K562 (cell line): ENCODE results near the gene ADORA3. TPM values are rescaled to one million over a fixed set of nuclear protein-coding genes. Genes with fewer than 3 reads are reported as not detected.

ENCODE experiments used
- ELF4 ChIP-seq: fragments of 450-650 bp; formaldehyde crosslinking; IDR thresholded peaks from 2 replicates; pipeline ENCODE4 v1.4.0; 2022; ENCODE audit warnings: missing genetic modification characterization
- ETV5 ChIP-seq: sonication (generic); formaldehyde crosslinking; IDR thresholded peaks from 2 replicates; pipeline ENCODE4 v1.4.0; 2020; ENCODE audit warnings: low read depth, mild to moderate bottlenecking, missing genetic modification reagents
- ETV6 ChIP-seq, 3 experiments: fragments of 150-350 bp in 1 of 3; sonication (generic) in 1 of 3; formaldehyde crosslinking in 1 of 3; IDR thresholded peaks; 2 replicates each; pipeline versions ENCODE4 v1.6.1 to v1.8.0; 2014 to 2022; ENCODE audit warnings: borderline replicate concordance in 2 of 3, low read depth in 2 of 3, antibody characterized with exemption in 1 of 3, low read length in 1 of 3, mild to moderate bottlenecking in 1 of 3, missing genetic modification reagents in 1 of 3
- LCOR ChIP-seq: sonication (generic); formaldehyde crosslinking; IDR thresholded peaks from 2 replicates; pipeline ENCODE4 v1.8.0; 2022; ENCODE audit warnings: mild to moderate bottlenecking, missing genetic modification reagents
- MTA3 ChIP-seq: fragments of 450-650 bp; formaldehyde crosslinking; IDR thresholded peaks from 2 replicates; pipeline ENCODE4 v1.6.1; 2017; ENCODE audit warnings: mild to moderate bottlenecking, borderline replicate concordance
- NFATC3 ChIP-seq: fragments of 450-650 bp; IDR thresholded peaks from 2 replicates; pipeline ENCODE4 v1.6.1; 2017; ENCODE audit warnings: mild to moderate bottlenecking
- NR2C2 ChIP-seq, 2 experiments: fragments of 200-800 bp in 1 of 2; sonication (Bioruptor generic) in 1 of 2; sonication (generic) in 1 of 2; formaldehyde crosslinking in 1 of 2; IDR thresholded peaks; 2 replicates each; pipeline versions ENCODE4 v1.6.1 to v1.8.0; 2016 to 2022; ENCODE audit warnings: mild to moderate bottlenecking in 1 of 2, missing compliant biosample characterization in 1 of 2, missing genetic modification characterization in 1 of 2, missing genetic modification reagents in 1 of 2
- SIN3A ChIP-seq, 2 experiments: fragments of 150-350 bp in 1 of 2; IDR thresholded peaks; 2 replicates each; pipeline ENCODE4 v1.6.1; 2011 to 2016; ENCODE audit warnings: borderline replicate concordance in 2 of 2, low read depth in 2 of 2, low read length in 2 of 2, mild to moderate bottlenecking in 2 of 2, moderate library complexity in 2 of 2; ENCODE audit not compliant: control insufficient read depth in 1 of 2
- SMAD2 ChIP-seq: fragments of 150-350 bp; IDR thresholded peaks from 2 replicates; pipeline ENCODE4 v1.6.1; 2014; ENCODE audit warnings: low read depth, mild to moderate bottlenecking, low read length
- SP1 ChIP-seq: sonication (generic); formaldehyde crosslinking; IDR thresholded peaks from 2 replicates; pipeline ENCODE4 v1.8.1; 2022; ENCODE audit warnings: mild to moderate bottlenecking, missing genetic modification reagents
- TAF9B ChIP-seq: fragments of 450-650 bp; IDR thresholded peaks from 2 replicates; pipeline ENCODE4 v1.6.1; 2018; ENCODE audit warnings: mild to moderate bottlenecking; ENCODE audit not compliant: partially characterized antibody
- TEAD2 ChIP-seq: fragments of 450-650 bp; IDR thresholded peaks from 2 replicates; pipeline ENCODE4 v1.6.1; 2016; ENCODE audit warnings: missing genetic modification characterization, control low read depth, missing compliant biosample characterization
- ZNF134 ChIP-seq: fragments of 250-450 bp; sonication (Bioruptor Pico); conservative IDR thresholded peaks from 2 replicates; pipeline ENCODE4 v1.4.0; 2020
- polyA plus RNA-seq, 8 experiments: library from polyadenylated mRNA; depleted of rRNA in 4 of 8; stranded (reverse) in 5 of 8; unstranded in 3 of 8; fragments of >200 nt; fragmentation: Nextera tagmentation in 2 of 8; fragmentation: Illumina TruSeq in 1 of 8; extraction: Ambion mirVana in 2 of 8; extraction: Trizol in 1 of 8; gene quantifications; 2 replicates each; pipeline versions ENCODE4 v1.2.1 to v1.2.3, GENCODE V29; 2011 to 2014; ENCODE audit warnings: inconsistent platforms in 1 of 8, missing spikeins in 1 of 8
- total RNA-seq, 7 experiments: library from RNA; depleted of rRNA in 6 of 7; stranded (reverse); fragments of >200 nt in 6 of 7; fragmentation: Illumina TruSeq in 2 of 7; extraction: Trizol in 2 of 7; gene quantifications; 2 replicates each; pipeline versions ENCODE4 v1.2.1 to v1.2.3, GENCODE V29; 2011 to 2021; ENCODE audit warnings: low replicate concordance in 1 of 7
- TF ChIP-seq, protein P1 (sequence below), 2 experiments: fragments of 450-650 bp in 1 of 2; sonication (generic) in 1 of 2; formaldehyde crosslinking in 1 of 2; IDR thresholded peaks; 2 replicates each; pipeline versions ENCODE4 v1.7.1 to v1.9.0; 2016 to 2022; ENCODE audit warnings: inconsistent platforms in 1 of 2, mild to moderate bottlenecking in 1 of 2, missing genetic modification reagents in 1 of 2
- TF ChIP-seq, protein P2 (sequence below): fragments of 450-650 bp; formaldehyde crosslinking; IDR thresholded peaks from 2 replicates; pipeline ENCODE4 v1.4.0; 2022; ENCODE audit warnings: missing genetic modification characterization
- TF ChIP-seq, protein P3 (sequence below): sonication (generic); formaldehyde crosslinking; IDR thresholded peaks from 2 replicates; pipeline ENCODE4 v1.8.0; 2022; ENCODE audit warnings: missing genetic modification reagents, mild to moderate bottlenecking, borderline replicate concordance

The ADORA3 gene
- total and polyA plus RNA-seq, 9 of the 15 experiments (the other 6 are each of a cell fraction or from before 2014, with no cell fraction given): 0.09 to 0.35 (median 0.16) TPM; not detected in 3

DNA sequence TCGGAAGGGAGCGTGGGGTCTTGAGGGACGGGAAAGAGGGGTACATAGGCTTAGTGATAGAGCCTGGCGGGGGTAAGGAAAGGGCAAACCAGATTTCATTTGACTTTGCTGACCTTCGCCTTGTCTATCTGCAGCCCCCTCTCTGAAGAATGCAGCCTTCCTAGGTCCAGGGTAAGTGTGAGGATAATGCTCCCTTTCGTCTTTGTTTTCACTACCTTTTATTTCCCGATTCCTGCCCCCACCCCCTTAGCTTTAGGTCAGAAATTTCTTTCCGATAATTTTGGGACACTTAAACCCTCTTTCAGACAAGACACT, 53.8 kb downstream of the ADORA3 start (continued):
- TF ChIP-seq, protein P1, sequence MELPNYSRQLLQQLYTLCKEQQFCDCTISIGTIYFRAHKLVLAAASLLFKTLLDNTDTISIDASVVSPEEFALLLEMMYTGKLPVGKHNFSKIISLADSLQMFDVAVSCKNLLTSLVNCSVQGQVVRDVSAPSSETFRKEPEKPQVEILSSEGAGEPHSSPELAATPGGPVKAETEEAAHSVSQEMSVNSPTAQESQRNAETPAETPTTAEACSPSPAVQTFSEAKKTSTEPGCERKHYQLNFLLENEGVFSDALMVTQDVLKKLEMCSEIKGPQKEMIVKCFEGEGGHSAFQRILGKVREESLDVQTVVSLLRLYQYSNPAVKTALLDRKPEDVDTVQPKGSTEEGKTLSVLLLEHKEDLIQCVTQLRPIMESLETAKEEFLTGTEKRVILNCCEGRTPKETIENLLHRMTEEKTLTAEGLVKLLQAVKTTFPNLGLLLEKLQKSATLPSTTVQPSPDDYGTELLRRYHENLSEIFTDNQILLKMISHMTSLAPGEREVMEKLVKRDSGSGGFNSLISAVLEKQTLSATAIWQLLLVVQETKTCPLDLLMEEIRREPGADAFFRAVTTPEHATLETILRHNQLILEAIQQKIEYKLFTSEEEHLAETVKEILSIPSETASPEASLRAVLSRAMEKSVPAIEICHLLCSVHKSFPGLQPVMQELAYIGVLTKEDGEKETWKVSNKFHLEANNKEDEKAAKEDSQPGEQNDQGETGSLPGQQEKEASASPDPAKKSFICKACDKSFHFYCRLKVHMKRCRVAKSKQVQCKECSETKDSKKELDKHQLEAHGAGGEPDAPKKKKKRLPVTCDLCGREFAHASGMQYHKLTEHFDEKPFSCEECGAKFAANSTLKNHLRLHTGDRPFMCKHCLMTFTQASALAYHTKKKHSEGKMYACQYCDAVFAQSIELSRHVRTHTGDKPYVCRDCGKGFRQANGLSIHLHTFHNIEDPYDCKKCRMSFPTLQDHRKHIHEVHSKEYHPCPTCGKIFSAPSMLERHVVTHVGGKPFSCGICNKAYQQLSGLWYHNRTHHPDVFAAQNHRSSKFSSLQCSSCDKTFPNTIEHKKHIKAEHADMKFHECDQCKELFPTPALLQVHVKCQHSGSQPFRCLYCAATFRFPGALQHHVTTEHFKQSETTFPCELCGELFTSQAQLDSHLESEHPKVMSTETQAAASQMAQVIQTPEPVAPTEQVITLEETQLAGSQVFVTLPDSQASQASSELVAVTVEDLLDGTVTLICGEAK (IDR thresholded peaks at IDR 0.05): 0 out of 2 replicates have a peak, but pooled peaks have one; percentile 51
- TF ChIP-seq, protein P1 (CRISPR knock-in tag; IDR thresholded peaks at IDR 0.05): 0 out of 2 replicates have a peak, but pooled peaks have one; percentile 34
- TF ChIP-seq TAF9B (no peak), ELF4 (no peak), NR2C2 (CRISPR knock-in tag; IDR thresholded peaks at IDR 0.05) (no peak), NR2C2 (tag; IDR thresholded peaks at IDR 0.05) (no peak; the same call in 1 of the 2 replicates), MTA3 (peak; percentile 34), SMAD2 (no peak), ETV5 (CRISPR knock-in tag) (0 out of 2 replicates have a peak, but pooled peaks have one; percentile 82), TEAD2 (tag) (no peak), ETV6 (IDR thresholded peaks at IDR 0.05; ENCODE audit: borderline replicate concordance in 1 of 2, low read depth in 2 of 2, low read length in 1 of 2) (no peak), ETV6 (CRISPR knock-in tag; IDR thresholded peaks at IDR 0.05; ENCODE audit: borderline replicate concordance) (peak; percentile 54; the same call in 1 of the 2 replicates), SP1 (CRISPR knock-in tag) (peak; percentile 48; the same call in 1 of the 2 replicates), SIN3A (IDR thresholded peaks at IDR 0.05; ENCODE audit: borderline replicate concordance in 2 of 2, control insufficient read depth in 1 of 2, low read depth in 2 of 2, low read length in 2 of 2) (0 out of 4 replicates have a peak, but pooled peaks of 1 of the 2 experiments have one; percentile 42), LCOR (CRISPR knock-in tag) (0 out of 2 replicates have a peak, but pooled peaks have one; percentile 14), ZNF134 (CRISPR knock-in tag) (no peak), NFATC3 (no peak)
- TF ChIP-seq, protein P2, sequence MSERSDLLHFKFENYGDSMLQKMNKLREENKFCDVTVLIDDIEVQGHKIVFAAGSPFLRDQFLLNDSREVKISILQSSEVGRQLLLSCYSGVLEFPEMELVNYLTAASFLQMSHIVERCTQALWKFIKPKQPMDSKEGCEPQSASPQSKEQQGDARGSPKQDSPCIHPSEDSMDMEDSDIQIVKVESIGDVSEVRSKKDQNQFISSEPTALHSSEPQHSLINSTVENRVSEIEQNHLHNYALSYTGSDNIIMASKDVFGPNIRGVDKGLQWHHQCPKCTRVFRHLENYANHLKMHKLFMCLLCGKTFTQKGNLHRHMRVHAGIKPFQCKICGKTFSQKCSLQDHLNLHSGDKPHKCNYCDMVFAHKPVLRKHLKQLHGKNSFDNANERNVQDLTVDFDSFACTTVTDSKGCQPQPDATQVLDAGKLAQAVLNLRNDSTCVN (CRISPR knock-in tag): peak; percentile 79; the same call in 1 of the 2 replicates
- TF ChIP-seq, protein P3, sequence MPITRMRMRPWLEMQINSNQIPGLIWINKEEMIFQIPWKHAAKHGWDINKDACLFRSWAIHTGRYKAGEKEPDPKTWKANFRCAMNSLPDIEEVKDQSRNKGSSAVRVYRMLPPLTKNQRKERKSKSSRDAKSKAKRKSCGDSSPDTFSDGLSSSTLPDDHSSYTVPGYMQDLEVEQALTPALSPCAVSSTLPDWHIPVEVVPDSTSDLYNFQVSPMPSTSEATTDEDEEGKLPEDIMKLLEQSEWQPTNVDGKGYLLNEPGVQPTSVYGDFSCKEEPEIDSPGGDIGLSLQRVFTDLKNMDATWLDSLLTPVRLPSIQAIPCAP (CRISPR knock-in tag): peak; percentile 35; the same call in 1 of the 2 replicates
